ENCODE results near the gene AHSP. TPM values are rescaled to one million over a fixed set of nuclear protein-coding genes. Genes with fewer than 3 reads are reported as not detected.
"Not testable (repeated sequence)": the region's sequence is repeated elsewhere in the genome, so short reads cannot be mapped to it uniquely, and the experiment has no call there.

AHSP gene, protein sequence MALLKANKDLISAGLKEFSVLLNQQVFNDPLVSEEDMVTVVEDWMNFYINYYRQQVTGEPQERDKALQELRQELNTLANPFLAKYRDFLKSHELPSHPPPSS
- total RNA-seq = not detected
- long read RNA-seq = 0 reads

- intact Hi-C loops (cut with DNase I) = no loop called here
- no peak for DNase-seq
- no peak for ATAC-seq
Measured at GRCh38 chr16:31527734-31528274, at the start of gene AHSP. Gene AHSP (plus strand): TSS chr16:31527900. CDS start chr16:31528140, 240 bp downstream.

DNA sequence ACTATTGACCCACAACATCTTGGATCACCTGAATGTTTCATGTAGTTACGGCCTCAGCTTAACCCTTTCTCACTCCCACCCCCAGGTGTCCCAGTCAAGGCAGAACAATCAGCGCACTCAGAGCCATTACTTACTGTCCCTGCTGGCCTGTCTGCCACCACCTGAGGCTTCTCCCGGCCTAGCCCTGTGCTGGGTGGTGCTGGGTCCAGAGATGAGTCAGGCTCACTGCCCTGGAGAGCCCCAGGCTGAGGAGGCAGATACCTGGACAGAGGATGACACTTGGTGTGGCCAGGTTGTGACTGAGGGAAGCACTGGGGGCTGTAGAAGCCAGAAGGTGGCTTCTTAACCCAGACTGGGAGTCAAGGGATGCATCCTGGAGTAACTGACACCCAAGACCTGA is 48.7 kb upstream of the AHSP start:
- ATAC-seq = peak in 1 of 2 donors; percentile 2
- no peak for DNase-seq
- intact Hi-C loops (cut with DNase I) = no loop called here

DNA sequence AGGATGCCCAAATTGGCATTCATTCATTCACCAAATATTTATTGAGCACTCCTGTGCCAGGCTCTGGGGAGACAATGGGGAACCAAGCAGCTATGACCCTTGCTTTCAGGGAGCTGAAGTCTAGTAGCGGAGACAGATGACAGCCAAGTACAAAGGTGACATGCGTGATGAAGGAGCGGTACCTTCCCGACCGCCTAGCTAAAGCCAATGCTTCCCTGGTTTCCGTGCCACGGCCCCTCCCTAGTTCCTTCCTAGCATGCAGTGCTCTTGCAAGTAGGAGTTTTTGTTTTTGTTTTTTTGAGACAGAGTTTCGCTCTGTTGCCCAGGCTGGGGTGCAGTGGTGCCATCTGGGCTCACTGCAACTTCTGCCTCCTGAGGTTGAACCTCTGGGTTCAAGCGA is 47.9 kb upstream of the AHSP start:
- no peak for DNase-seq
- intact Hi-C loops (cut with DNase I) = no loop called here

DNA sequence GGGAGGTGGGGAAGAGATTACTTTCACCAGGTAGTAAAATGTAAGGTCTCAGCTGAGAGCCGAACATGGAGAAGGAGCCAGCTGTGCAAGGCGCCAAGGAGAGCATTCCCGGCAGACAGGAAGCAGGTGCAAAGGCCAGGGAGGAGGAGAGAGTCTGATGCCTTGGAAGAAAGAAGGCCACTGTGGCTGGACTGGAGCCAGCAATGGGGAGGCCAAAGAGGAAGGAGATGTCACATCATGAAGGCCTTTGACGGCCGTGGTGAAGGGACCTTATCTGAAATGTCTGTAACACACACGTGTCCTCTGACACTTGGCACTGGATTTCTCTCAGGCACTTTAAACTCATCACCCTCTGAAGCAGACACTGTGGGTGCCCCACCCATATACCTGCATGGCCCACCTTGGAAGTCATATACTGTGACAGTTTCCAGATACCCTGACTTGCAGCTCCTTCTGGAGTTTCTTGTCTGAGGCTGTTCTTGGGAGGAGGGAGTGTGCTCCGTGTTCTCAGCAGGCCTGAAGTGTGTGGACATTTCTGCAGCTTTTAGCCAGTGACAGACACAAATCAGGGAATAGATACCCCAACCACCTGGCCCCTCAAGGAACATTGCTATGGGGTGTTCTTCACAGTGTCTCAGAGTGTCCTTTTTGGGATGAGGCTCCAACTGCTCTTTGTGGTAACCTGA is 46.7 kb upstream of the AHSP start:
- DNase-seq (peak; percentile 66), ATAC-seq (peak in 1 of 2 donors; percentile 4)
- intact Hi-C loops (cut with DNase I) = no loop called here

More for the DNA sequence above, 47.9 kb upstream of the AHSP start:
- no peak for ATAC-seq

GRCh38 chr16:31483081-31483480 is 44.6 kb upstream of the AHSP start, which contains the start of gene SLC5A2:
Gene SLC5A2 (plus strand): TSS chr16:31483123. CDS start chr16:31483137, 14 bp downstream.
- ATAC-seq = no peak
- intact Hi-C loops (cut with DNase I) = no loop called here
- DNase-seq = no peak

GRCh38 chr16:31484048-31484447 is 43.7 kb upstream of the AHSP start:
- DNase-seq; ATAC-seq; intact Hi-C loops (cut with DNase I): not testable (repeated sequence)

DNA sequence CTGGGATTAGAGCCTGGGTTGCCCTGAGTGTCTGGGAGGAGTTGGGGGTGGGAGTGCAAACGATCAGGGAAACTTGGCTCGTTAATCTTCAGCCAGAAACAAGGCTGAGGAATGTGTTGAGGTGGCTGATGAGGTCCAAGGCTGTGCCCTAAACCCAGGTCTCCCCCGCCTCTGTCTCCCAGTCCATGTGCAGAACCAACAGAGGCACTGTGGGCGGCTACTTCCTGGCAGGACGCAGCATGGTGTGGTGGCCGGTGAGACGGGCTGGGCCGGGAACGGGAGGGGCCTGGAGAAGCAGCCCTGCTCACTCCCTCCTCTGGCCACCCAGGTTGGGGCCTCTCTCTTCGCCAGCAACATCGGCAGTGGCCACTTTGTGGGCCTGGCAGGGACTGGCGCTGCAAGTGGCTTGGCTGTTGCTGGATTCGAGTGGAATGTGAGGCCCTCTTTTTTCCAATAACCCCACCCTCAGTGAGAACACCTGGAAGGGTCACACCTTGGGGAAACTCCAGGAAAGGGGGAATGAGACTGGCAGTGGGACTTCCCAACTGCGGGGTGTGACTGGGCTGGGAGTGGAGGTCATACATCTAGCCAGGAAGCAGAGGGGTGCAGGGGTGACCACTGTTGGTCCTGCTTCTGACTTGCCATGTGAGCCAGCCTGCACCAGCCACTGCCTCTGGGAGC is 43.1 kb upstream of the AHSP start:
- intact Hi-C loops (cut with DNase I) = no loop called here
- DNase-seq = no peak
- ATAC-seq = no peak

DNA sequence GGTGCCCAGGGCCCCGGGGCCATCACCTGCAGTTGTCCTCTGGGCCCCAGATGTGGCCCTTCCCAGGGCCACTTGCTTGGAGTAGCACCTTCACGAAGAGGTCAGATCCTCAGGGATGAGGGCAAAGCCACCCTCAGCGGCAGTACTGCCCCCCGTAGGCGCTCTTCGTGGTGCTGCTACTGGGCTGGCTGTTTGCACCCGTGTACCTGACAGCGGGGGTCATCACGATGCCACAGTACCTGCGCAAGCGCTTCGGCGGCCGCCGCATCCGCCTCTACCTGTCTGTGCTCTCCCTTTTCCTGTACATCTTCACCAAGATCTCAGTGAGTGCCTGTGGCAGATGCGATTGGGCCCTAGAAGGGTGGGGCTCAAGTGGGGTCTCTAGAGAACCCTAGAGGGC is 42.1 kb upstream of the AHSP start:
- no peak for DNase-seq
- ATAC-seq = no peak
- intact Hi-C loops (cut with DNase I) = no loop called here

DNA sequence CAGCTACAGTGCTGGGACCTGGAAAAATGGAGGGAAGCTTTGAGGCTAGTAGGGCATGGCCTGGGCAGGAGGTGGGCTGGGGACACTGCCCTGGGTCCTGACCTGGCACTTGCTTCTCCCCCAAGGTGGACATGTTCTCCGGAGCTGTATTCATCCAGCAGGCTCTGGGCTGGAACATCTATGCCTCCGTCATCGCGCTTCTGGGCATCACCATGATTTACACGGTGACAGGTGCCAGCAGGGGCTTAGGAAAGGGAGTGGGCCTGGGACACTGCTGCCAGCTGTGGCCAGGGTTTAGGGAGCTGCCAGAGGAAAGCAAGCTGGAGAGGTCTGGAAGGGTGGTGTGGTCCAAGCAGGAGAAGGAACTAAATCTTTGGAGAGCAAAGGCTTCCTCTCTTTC is 41.7 kb upstream of the AHSP start:
- no peak for ATAC-seq
- intact Hi-C loops (cut with DNase I) = no loop called here
- DNase-seq = no peak

DNA sequence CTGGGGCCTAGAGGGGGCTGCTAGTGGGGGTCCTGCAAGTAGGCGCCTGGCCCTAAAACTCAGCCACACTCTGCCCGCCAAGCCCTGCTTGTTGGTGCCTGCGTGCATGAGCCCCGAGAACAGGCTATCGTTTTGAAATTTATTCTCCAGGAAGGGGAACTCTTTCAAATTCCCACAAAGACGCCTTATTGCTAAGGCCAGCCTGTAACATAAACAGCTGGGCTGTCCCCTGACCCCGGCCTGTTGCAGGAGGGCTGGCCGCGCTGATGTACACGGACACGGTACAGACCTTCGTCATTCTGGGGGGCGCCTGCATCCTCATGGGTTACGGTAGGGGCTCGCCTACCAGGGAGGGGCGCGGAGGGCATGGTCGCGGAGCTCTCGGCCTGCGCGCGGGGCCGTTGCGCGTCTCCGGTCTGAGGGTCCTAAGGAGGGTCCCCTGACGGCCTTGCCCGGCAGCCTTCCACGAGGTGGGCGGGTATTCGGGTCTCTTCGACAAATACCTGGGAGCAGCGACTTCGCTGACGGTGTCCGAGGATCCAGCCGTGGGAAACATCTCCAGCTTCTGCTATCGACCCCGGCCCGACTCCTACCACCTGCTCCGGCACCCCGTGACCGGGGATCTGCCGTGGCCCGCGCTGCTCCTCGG is 40.5 kb upstream of the AHSP start:
- ATAC-seq = peak in 1 of 2 donors; percentile 1
- intact Hi-C loops (cut with DNase I) = no loop called here
- DNase-seq = no peak

- ATAC-seq (peak; percentile 67 to 80), DNase-seq (peak; percentile 50)
- intact Hi-C loops (cut with DNase I) = no loop called here
Measured at GRCh38 chr16:31487720-31488467, 39.8 kb upstream of the AHSP start.

DNA sequence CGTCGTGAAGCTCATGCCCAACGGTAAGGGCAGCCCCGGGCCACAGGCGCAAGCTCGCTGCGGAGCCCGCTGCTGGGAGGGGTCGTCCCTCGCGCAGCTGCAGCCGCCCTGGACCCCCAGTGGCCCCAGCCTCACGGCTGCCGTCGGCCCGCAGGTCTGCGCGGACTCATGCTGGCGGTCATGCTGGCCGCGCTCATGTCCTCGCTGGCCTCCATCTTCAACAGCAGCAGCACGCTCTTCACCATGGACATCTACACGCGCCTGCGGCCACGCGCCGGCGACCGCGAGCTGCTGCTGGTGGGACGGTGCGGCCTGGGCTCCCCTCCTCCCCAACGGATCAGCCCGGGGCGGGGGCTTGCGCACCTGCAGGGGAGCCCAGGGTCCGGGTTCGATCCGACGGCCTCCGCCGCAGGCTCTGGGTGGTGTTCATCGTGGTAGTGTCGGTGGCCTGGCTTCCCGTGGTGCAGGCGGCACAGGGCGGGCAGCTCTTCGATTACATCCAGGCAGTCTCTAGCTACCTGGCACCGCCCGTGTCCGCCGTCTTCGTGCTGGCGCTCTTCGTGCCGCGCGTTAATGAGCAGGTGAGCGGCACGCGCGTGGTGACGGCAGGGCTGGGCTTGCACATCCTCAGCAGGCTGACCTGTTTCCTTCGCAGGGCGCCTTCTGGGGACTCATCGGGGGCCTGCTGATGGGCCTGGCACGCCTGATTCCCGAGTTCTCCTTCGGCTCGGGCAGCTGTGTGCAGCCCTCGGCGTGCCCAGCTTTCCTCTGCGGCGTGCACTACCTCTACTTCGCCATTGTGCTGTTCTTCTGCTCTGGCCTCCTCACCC is 39.0 kb upstream of the AHSP start:
- intact Hi-C loops (cut with DNase I) = no loop called here
- peak; percentile 22 to 23 for ATAC-seq
- DNase-seq = no peak

- ATAC-seq = peak in 1 of 2 donors; percentile 3
- DNase-seq = no peak
- intact Hi-C loops (cut with DNase I) = no loop called here
Measured at GRCh38 chr16:31489298-31489564, 38.5 kb upstream of the AHSP start.

- intact Hi-C loops (cut with DNase I) = no loop called here
- DNase-seq = no peak
- no peak for ATAC-seq
Measured at GRCh38 chr16:31489616-31490584, 37.8 kb upstream of the AHSP start.

DNA sequence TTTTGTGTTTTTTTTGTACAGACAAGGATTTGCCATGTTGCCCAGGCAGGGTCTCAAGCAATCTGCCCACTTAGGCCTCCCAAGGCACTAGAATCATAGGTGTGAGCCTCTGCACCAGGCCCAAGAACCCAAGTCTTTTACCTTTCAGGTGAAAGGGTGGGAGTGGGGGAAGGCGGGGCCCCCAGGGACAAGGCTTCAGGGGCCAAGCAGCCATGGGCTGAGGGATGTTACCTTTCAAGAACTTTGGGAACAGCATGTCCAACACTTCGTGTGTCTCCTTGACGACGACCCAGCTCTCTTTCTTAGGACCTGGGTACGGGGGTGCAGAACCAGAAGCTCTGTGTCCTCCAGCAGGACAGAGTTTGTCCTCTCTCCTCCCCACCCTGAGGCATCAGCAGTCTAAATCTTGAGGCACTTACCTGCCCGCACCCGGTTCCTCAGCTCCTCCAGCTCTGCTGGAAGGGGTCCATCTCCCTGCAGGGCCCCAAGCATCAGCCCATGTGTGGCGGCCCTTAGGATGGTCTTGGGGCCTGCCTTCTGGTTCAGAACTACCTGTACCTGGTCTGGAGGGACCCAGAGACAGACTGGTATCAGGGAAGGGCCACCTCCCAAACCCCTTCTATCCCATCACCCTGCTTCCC is 35.8 kb upstream of the AHSP start:
- intact Hi-C loops (cut with DNase I) = no loop called here
- DNase-seq = no peak
- ATAC-seq = no peak

DNA sequence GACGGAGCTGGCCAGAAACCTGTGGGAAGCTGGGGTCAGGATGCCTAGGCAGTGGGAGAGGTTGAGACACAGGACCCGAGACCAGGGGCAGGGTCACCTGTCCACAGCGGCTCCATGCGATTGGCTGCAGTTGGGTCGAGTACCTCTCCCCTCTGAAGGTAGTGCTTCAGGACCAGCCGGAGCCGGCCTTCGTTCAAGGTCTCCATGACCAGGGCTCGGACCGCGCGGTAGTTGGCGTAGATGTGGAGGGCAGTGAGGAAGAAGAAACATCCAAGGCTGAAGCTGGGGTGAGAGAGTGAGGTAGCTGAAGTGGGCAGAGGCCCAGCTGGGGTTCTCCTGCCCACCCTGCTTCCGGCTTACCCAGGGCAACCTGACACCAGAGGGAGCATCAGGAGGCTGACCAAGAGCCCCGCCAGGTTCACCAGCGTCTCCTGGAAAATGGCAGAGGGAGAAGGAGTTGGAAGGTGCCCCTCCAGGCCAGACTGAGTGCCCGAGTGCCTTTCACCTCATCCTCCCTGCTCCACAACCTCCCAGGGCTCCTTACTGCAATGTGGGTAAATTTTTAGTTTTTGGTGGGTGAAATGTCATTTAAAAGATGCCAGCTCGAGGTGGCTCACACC is 34.1 kb upstream of the AHSP start:
- intact Hi-C loops (cut with DNase I) = no loop called here
- DNase-seq = no peak
- ATAC-seq = no peak

Data from left cardiac atrium (tissue), 4 donors.